Panc1 (cell line): ENCODE data around the gene YLPM1. TPM values are rescaled to one million over a fixed set of nuclear protein-coding genes. Genes with fewer than 3 reads are reported as not detected.

Source experiments
- ATAC-seq: fragments of 200-7000 bp; cut with Tn5 transposase; 2 replicates; pipeline ENCODE4 v1.9.1; 2020; ENCODE audit warnings: mild to moderate bottlenecking, moderate library complexity
- BruUV-seq: library from RNA; stranded (reverse); fragments of 400-500 nt; replicated peaks from 2 replicates; lab custom pipeline; 2021; lab: Mats Ljungman, UMichigan
- CTCF ChIA-PET: fragments of 300-600 bp; sonication (Branson Sonifier 250); formaldehyde crosslinking; loops from one replicate; lab custom pipeline; 2022; ENCODE audit warnings: antibody characterized with exemption; lab: Charles Lee
- POLR2A ChIA-PET: fragments of 300-600 bp; sonication (Branson Sonifier 250); formaldehyde crosslinking; loops from one replicate; lab custom pipeline; 2022; ENCODE audit warnings: antibody characterized with exemption; lab: Charles Lee
- DNase-seq: peaks from one replicate; pipeline ENCODE4 v3.0.0-alpha.2; 2010; ENCODE audit warnings: low read depth, low spot score
- H3K27ac ChIP-seq: 2 replicates; pipeline ENCODE4 v1.5.1; 2011; ENCODE audit warnings: mild to moderate bottlenecking, low read length, inconsistent platforms
- H3K27me3 ChIP-seq: fragments of 200-500 bp; sonication (Bioruptor generic); 2 replicates; pipeline ENCODE4 v1.6.0; 2014; ENCODE audit warnings: low read length, inconsistent platforms; ENCODE audit not compliant: control insufficient read depth, insufficient read depth
- H3K36me3 ChIP-seq: fragments of 200-500 bp; sonication (Bioruptor generic); 2 replicates; pipeline ENCODE4 v1.5.1; 2014; ENCODE audit warnings: inconsistent platforms, mild to moderate bottlenecking, low read length, moderate library complexity; ENCODE audit not compliant: control insufficient read depth, insufficient read depth
- H3K4me1 ChIP-seq: 2 replicates; pipeline ENCODE4 v1.5.1; 2011; ENCODE audit warnings: inconsistent platforms, mild to moderate bottlenecking, low read length, moderate library complexity; ENCODE audit not compliant: control insufficient read depth, insufficient read depth
- H3K4me3 ChIP-seq, 2 experiments: 2 replicates each; pipeline ENCODE4 v1.5.1; 2011 to 2012; ENCODE audit warnings: low read depth in 2 of 2, low read length in 2 of 2, mild to moderate bottlenecking in 2 of 2, inconsistent platforms in 1 of 2, moderate library complexity in 1 of 2
- H3K9me3 ChIP-seq: fragments of 200-500 bp; sonication (Bioruptor generic); 2 replicates; pipeline ENCODE4 v1.5.1; 2014; ENCODE audit warnings: low read depth, mild to moderate bottlenecking, inconsistent platforms, low read length, moderate library complexity; ENCODE audit not compliant: control insufficient read depth, insufficient read depth
- POLR2AphosphoS5 ChIP-seq: IDR thresholded peaks from 2 replicates; pipeline ENCODE4 v1.6.1; 2012; ENCODE audit warnings: mild to moderate bottlenecking, low read depth, low read length, moderate library complexity
- SIN3A ChIP-seq: IDR thresholded peaks from 2 replicates; pipeline ENCODE4 v1.6.1; 2012; ENCODE audit warnings: low read depth, mild to moderate bottlenecking, low read length, moderate library complexity, borderline replicate concordance; ENCODE audit not compliant: insufficient read depth
- TCF7L2 ChIP-seq: IDR thresholded peaks from 2 replicates; pipeline ENCODE4 v1.6.1; 2011; ENCODE audit warnings: mild to moderate bottlenecking, low read depth, low read length, inconsistent platforms
- in situ Hi-C: cut with HindIII; loops from 2 replicates; pipeline ENCODE4 v1.10.0; 2016; ENCODE audit warnings: low sequenced_read_pairs, low pct_unique_long_range_greater_than_20kb
- intact Hi-C: fragments of 100-400 bp; cut with micrococcal nuclease; formaldehyde crosslinking; loops from one replicate; pipeline ENCODE4 v1.10.0; 2022; ENCODE audit not compliant: unreplicated experiment
- total RNA-seq: library from RNA; stranded (reverse); gene quantifications from one replicate; pipeline ENCODE4 v1.2.1, GENCODE V29; 2021; ENCODE audit not compliant: unreplicated experiment
- TF ChIP-seq, protein P1 (sequence below), 2 experiments: IDR thresholded peaks; 2 replicates each; pipeline ENCODE4 v1.6.1; 2011 to 2012; ENCODE audit warnings: low read depth in 2 of 2, control low read depth in 1 of 2, low read length in 1 of 2, mild to moderate bottlenecking in 1 of 2, moderate library complexity in 1 of 2; ENCODE audit not compliant: insufficient read depth in 1 of 2
- TF ChIP-seq, protein P2 (sequence below): fragments of 450-650 bp; IDR thresholded peaks from 2 replicates; pipeline ENCODE4 v1.5.1; 2017; ENCODE audit warnings: mild to moderate bottlenecking

Gene YLPM1
- total RNA-seq, 1 experiment from 2014 or later = 38.9 TPM

DNA sequence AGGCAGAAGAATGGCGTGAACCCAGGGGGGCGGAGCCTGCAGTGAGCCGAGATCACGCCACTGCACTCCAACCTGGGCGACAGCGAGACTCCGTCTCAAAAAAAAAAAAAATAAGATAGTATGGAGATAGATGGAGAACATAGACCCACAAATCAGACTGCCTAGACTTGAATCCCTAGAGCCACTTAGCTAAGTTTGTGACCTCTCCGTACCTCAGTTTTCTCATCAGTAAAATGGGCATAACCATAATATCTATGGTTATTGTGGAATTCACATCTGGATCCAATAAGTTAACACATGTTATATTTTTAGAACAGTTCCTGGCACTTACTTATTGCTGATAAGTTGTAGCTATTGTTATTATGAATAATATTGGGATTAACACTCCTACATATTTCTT is 105.6 kb downstream of the YLPM1 start:
- BruUV-seq = no TSS peak
- no peaks in the 10 kb centered on the region for H3K4me1 ChIP-seq
- no peaks in the 10 kb centered on the region for H3K36me3 ChIP-seq
- intact Hi-C loops (loop anchor here (10.0 kb wide), 1 partner anchor 426 kb away; no protein-coding TSS in a partner anchor), in situ Hi-C loops (no loop called here)
- DNase-seq = no peak
- CTCF ChIA-PET = interaction anchor here (0.7 kb wide), 1 partner anchor 20 kb away, joined by 3 read pairs; no protein-coding TSS in a partner anchor
- H3K27me3 ChIP-seq = no peaks in the 10 kb centered on the region
- no peak overlapping the region for H3K4me3 ChIP-seq
- no peaks in the 10 kb centered on the region for H3K9me3 ChIP-seq
- ATAC-seq = no peak
- TF ChIP-seq, protein P1, sequence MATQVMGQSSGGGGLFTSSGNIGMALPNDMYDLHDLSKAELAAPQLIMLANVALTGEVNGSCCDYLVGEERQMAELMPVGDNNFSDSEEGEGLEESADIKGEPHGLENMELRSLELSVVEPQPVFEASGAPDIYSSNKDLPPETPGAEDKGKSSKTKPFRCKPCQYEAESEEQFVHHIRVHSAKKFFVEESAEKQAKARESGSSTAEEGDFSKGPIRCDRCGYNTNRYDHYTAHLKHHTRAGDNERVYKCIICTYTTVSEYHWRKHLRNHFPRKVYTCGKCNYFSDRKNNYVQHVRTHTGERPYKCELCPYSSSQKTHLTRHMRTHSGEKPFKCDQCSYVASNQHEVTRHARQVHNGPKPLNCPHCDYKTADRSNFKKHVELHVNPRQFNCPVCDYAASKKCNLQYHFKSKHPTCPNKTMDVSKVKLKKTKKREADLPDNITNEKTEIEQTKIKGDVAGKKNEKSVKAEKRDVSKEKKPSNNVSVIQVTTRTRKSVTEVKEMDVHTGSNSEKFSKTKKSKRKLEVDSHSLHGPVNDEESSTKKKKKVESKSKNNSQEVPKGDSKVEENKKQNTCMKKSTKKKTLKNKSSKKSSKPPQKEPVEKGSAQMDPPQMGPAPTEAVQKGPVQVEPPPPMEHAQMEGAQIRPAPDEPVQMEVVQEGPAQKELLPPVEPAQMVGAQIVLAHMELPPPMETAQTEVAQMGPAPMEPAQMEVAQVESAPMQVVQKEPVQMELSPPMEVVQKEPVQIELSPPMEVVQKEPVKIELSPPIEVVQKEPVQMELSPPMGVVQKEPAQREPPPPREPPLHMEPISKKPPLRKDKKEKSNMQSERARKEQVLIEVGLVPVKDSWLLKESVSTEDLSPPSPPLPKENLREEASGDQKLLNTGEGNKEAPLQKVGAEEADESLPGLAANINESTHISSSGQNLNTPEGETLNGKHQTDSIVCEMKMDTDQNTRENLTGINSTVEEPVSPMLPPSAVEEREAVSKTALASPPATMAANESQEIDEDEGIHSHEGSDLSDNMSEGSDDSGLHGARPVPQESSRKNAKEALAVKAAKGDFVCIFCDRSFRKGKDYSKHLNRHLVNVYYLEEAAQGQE (IDR thresholded peaks at IDR 0.05; ENCODE audit: insufficient read depth in 1 of 2, low read depth in 2 of 2, low read length in 1 of 2) = no peak
- TF ChIP-seq POLR2AphosphoS5 = no peak
- no peak for TF ChIP-seq TCF7L2
- TF ChIP-seq SIN3A = no peak
- TF ChIP-seq, protein P2, sequence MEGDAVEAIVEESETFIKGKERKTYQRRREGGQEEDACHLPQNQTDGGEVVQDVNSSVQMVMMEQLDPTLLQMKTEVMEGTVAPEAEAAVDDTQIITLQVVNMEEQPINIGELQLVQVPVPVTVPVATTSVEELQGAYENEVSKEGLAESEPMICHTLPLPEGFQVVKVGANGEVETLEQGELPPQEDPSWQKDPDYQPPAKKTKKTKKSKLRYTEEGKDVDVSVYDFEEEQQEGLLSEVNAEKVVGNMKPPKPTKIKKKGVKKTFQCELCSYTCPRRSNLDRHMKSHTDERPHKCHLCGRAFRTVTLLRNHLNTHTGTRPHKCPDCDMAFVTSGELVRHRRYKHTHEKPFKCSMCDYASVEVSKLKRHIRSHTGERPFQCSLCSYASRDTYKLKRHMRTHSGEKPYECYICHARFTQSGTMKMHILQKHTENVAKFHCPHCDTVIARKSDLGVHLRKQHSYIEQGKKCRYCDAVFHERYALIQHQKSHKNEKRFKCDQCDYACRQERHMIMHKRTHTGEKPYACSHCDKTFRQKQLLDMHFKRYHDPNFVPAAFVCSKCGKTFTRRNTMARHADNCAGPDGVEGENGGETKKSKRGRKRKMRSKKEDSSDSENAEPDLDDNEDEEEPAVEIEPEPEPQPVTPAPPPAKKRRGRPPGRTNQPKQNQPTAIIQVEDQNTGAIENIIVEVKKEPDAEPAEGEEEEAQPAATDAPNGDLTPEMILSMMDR = no peak
- POLR2A ChIA-PET = no interaction called here
- H3K27ac ChIP-seq = no peak overlapping the region

DNA sequence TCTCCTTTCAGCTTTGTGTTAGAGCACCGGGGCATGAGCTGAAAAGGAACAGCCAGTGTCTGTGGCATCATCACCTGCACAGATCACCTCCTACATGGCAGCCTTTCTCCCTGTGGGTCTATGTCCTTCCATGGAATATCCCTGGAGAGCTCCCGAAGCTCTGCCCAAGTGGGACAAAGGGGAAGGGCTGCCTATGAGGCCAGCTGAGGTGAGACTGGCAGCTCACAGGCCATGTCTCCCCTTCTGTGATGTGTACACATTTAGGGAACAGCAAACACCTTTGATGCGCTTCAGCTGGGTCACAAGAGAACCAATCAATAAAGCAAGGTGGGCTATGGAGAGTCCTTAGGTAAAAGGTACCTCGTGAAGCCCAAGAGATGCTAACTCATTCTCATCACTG is 108.7 kb downstream of the YLPM1 start:
- intact Hi-C loops = no loop called here
- POLR2A ChIA-PET = no interaction called here
- Histone ChIP-seq H3K27me3 (no peaks in the 10 kb centered on the region), H3K4me3 (no peak overlapping the region), H3K9me3 (no peaks in the 10 kb centered on the region), H3K27ac (no peak overlapping the region), H3K4me1 (no peaks in the 10 kb centered on the region), H3K36me3 (no peaks in the 10 kb centered on the region)
- TF ChIP-seq POLR2AphosphoS5 (no peak), SIN3A (no peak), TCF7L2 (no peak)
- TF ChIP-seq, protein P1 (IDR thresholded peaks at IDR 0.05; ENCODE audit: insufficient read depth in 1 of 2, low read depth in 2 of 2, low read length in 1 of 2) = no peak
- TF ChIP-seq, protein P2 = no peak
- CTCF ChIA-PET = interaction anchor here (0.6 to 0.9 kb wide), 2 partner anchors 11 to 263 kb away, joined by 4 to 5 read pairs; no protein-coding TSS in a partner anchor
- in situ Hi-C loops = no loop called here
- DNase-seq (no peak), ATAC-seq (no peak)
- BruUV-seq = no TSS peak
